Breast epithelium (tissue), 3 donors: ENCODE results near the gene SCLY.

Source experiments
- CTCF ChIP-seq, 3 donors: fragments of 450-650 bp; IDR thresholded peaks; one replicate each; pipeline ENCODE4 v1.5.1; 2016 to 2017; ENCODE audit warnings: antibody characterized with exemption in 3 of 3, mild to moderate bottlenecking in 3 of 3, moderate library complexity in 3 of 3
- POLR2A ChIP-seq: fragments of 450-650 bp; IDR thresholded peaks from one replicate; pipeline ENCODE4 v1.6.1; 2016; ENCODE audit warnings: antibody characterized with exemption, mild to moderate bottlenecking, moderate library complexity

GRCh38 chr2:238064376-238064775 is 3.6 kb downstream of the SCLY start:
- TF ChIP-seq POLR2A: no peak
- no peak for TF ChIP-seq CTCF (IDR thresholded peaks at IDR 0.05)
